GM23338 (cell line): ENCODE results near the gene TULP3. TPM values are rescaled to one million over a fixed set of nuclear protein-coding genes. Genes with fewer than 3 reads are reported as not detected.
A peak's percentile ranks its signal among the peaks of the same experiment; 100 is the strongest.

Experiments
- ATAC-seq: fragments of 200-7000 bp; cut with Tn5 transposase; 3 replicates; pipeline ENCODE4 v1.9.1; 2020
- DNase-seq: peaks from one replicate; pipeline ENCODE4 v3.0.0-alpha.2; 2015; ENCODE audit warnings: low spot score
- H2AFZ ChIP-seq: fragments of 200-600 bp; sonication (generic); 2 replicates; pipeline ENCODE4 v1.8.0; 2016; ENCODE audit warnings: antibody characterized with exemption, mild to moderate bottlenecking, moderate library complexity
- H3F3A ChIP-seq: fragments of 200-600 bp; sonication (generic); replicated peaks from 2 replicates; pipeline ENCODE4 v1.8.0; 2017; ENCODE audit warnings: antibody characterized with exemption, mixed run types, low read depth
- H3K27ac ChIP-seq: fragments of 200-600 bp; sonication (generic); 2 replicates; pipeline ENCODE4 v1.6.1; 2016; ENCODE audit warnings: low read depth
- H3K27me3 ChIP-seq: fragments of 200-600 bp; sonication (generic); 2 replicates; pipeline ENCODE4 v1.8.0; 2016; ENCODE audit warnings: mild to moderate bottlenecking, mixed run types, moderate library complexity; ENCODE audit not compliant: insufficient read depth
- H3K36me3 ChIP-seq: fragments of 200-600 bp; sonication (generic); 2 replicates; pipeline ENCODE4 v1.8.0; 2016; ENCODE audit warnings: mild to moderate bottlenecking; ENCODE audit not compliant: insufficient read depth
- H3K4me1 ChIP-seq: fragments of 200-600 bp; sonication (generic); 2 replicates; pipeline ENCODE4 v1.8.0; 2016; ENCODE audit warnings: mild to moderate bottlenecking, moderate library complexity; ENCODE audit not compliant: insufficient read depth
- H3K4me2 ChIP-seq: fragments of 200-600 bp; sonication (generic); 2 replicates; pipeline ENCODE4 v1.7.1; 2017; ENCODE audit warnings: mixed run types
- H3K4me3 ChIP-seq: fragments of 200-600 bp; sonication (generic); 2 replicates; pipeline ENCODE4 v1.6.1; 2016; ENCODE audit warnings: mixed run types
- H3K79me2 ChIP-seq: fragments of 200-600 bp; sonication (generic); replicated peaks from 2 replicates; pipeline ENCODE4 v1.8.0; 2017; ENCODE audit warnings: mild to moderate bottlenecking; ENCODE audit not compliant: insufficient read depth
- H3K9me2 ChIP-seq: fragments of 200-600 bp; sonication (generic); 2 replicates; pipeline ENCODE4 v1.8.0; 2017; ENCODE audit not compliant: insufficient read depth
- H4K20me1 ChIP-seq: fragments of 200-600 bp; sonication (generic); replicated peaks from 2 replicates; pipeline ENCODE4 v1.8.0; 2017; ENCODE audit warnings: mild to moderate bottlenecking; ENCODE audit not compliant: insufficient read depth
- H3K27ac Mint-ChIP-seq: 2 replicates; pipeline ENCODE4 v1.8.0; 2020; ENCODE audit warnings: inconsistent platforms, mild to moderate bottlenecking, moderate library complexity, mixed read lengths
- H3K27me3 Mint-ChIP-seq: 3 replicates; pipeline ENCODE4 v1.8.0; 2022; ENCODE audit warnings: low read depth, mild to moderate bottlenecking, moderate library complexity, mixed read lengths, inconsistent platforms; ENCODE audit not compliant: insufficient read depth, poor library complexity
- H3K36me3 Mint-ChIP-seq: 3 replicates; pipeline ENCODE4 v1.8.0; 2021; ENCODE audit warnings: low read depth, mild to moderate bottlenecking, inconsistent platforms, moderate library complexity, mixed read lengths
- H3K4me1 Mint-ChIP-seq: 3 replicates; pipeline ENCODE4 v1.8.0; 2020; ENCODE audit warnings: mild to moderate bottlenecking, inconsistent platforms, mixed read lengths
- H3K4me3 Mint-ChIP-seq: 3 replicates; pipeline ENCODE4 v1.8.0; 2021; ENCODE audit warnings: moderate library complexity, mild to moderate bottlenecking, inconsistent platforms, mixed read lengths
- H3K9me3 Mint-ChIP-seq: 3 replicates; pipeline ENCODE4 v1.8.0; 2020; ENCODE audit warnings: moderate library complexity, mild to moderate bottlenecking, inconsistent platforms, mixed read lengths
- CREB1 ChIP-seq: fragments of 250-450 bp; sonication (Bioruptor Pico); IDR thresholded peaks from 2 replicates; pipeline ENCODE4 v1.5.0; 2020; ENCODE audit warnings: low read depth, mild to moderate bottlenecking, moderate library complexity
- CTCF ChIP-seq, 2 experiments: fragments of 200-600 bp in 1 of 2; sonication (generic) in 1 of 2; conservative IDR thresholded peaks; 2 replicates each; pipeline versions ENCODE4 v1.5.1 to v1.6.1; 2016 to 2017; ENCODE audit warnings: antibody characterized with exemption in 2 of 2, low read depth in 2 of 2, mild to moderate bottlenecking in 2 of 2, moderate library complexity in 1 of 2
- EZH2 ChIP-seq: fragments of 200-600 bp; sonication (generic); IDR thresholded peaks from one replicate; pipeline ENCODE4 v1.8.0; 2017; ENCODE audit warnings: antibody characterized with exemption, mild to moderate bottlenecking, low read depth; ENCODE audit not compliant: unreplicated experiment
- EZH2phosphoT487 ChIP-seq: fragments of 200-600 bp; sonication (generic); IDR thresholded peaks from one replicate; pipeline ENCODE4 v1.8.1; 2018; ENCODE audit warnings: antibody characterized with exemption; ENCODE audit not compliant: unreplicated experiment
- JUNB ChIP-seq: IDR thresholded peaks from one replicate; pipeline ENCODE4 v1.6.1; 2016; ENCODE audit warnings: antibody characterized with exemption; ENCODE audit not compliant: unreplicated experiment
- NANOG ChIP-seq: IDR thresholded peaks from 2 replicates; pipeline ENCODE4 v1.6.1; 2016; ENCODE audit warnings: antibody characterized with exemption, borderline replicate concordance
- POLR2AphosphoS5 ChIP-seq: IDR thresholded peaks from 2 replicates; pipeline ENCODE4 v1.6.1; 2016; ENCODE audit warnings: antibody characterized with exemption, low read depth
- REST ChIP-seq: IDR thresholded peaks from one replicate; pipeline ENCODE4 v1.6.1; 2018; ENCODE audit warnings: antibody characterized with exemption; ENCODE audit not compliant: unreplicated experiment
- STAT1 ChIP-seq: IDR thresholded peaks from one replicate; pipeline ENCODE4 v1.6.1; 2016; ENCODE audit warnings: antibody characterized with exemption; ENCODE audit not compliant: unreplicated experiment
- ZNF114 ChIP-seq: fragments of 250-450 bp; sonication (Bioruptor Pico); IDR thresholded peaks from 2 replicates; pipeline ENCODE4 v1.5.0; 2020; ENCODE audit warnings: mild to moderate bottlenecking, moderate library complexity
- ZNF331 ChIP-seq: fragments of 250-450 bp; sonication (Bioruptor Pico); IDR thresholded peaks from 2 replicates; pipeline ENCODE4 v1.5.0; 2020; ENCODE audit warnings: low read depth, mild to moderate bottlenecking, moderate library complexity
- ZNF462 ChIP-seq: fragments of 250-450 bp; sonication (Bioruptor Pico); IDR thresholded peaks from 2 replicates; pipeline ENCODE4 v1.5.0; 2020; ENCODE audit warnings: mild to moderate bottlenecking, moderate library complexity
- polyA plus RNA-seq: library from polyadenylated mRNA; unstranded; fragments of >200 nt; fragmentation: Nextera tagmentation; extraction: Ambion mirVana; gene quantifications from 2 replicates; pipeline ENCODE4 v1.2.1, GENCODE V29; 2016
- total RNA-seq: library from RNA; depleted of rRNA; stranded (reverse); fragments of >200 nt; shearing (Covaris generic); gene quantifications from 2 replicates; pipeline ENCODE4 v1.2.3, GENCODE V29; 2014
- TF ChIP-seq, protein P1 (sequence below): IDR thresholded peaks from 2 replicates; pipeline ENCODE4 v1.6.1; 2016; ENCODE audit warnings: antibody characterized with exemption

The TULP3 gene
- total and polyA plus RNA-seq, 2 experiments from 2014 or later, result 15.1 to 18.8 TPM

DNA sequence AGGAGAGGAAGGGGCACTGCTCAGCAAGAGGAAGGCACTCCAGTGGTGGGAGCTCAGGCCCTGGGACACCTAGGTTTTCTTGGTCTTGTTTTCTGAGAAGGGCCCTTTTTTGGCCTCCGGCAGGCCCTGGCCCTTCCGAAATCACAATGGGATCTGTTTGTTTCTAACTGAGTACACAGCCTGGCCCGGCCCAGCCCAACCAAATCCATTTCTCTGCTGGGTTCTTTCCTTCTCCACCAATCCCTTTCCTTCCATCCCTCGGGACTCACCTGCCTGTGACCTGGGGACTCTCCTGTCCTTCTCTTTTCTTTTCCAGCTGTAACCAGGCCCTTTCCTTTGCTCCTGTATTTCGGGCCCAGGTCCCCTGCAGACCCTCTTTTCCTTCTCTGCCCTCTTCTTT is 87.1 kb downstream of the TULP3 start:
- Mint-ChIP-seq H3K4me3 (no peak overlapping the region; the same call in 2 of the 3 replicates), H3K36me3 (peaks cover 36% of the 10 kb centered on the region), H3K27ac (0 out of 2 replicates have a peak overlapping the region, but pooled peaks have one; percentile 41), H3K9me3 (no peaks in the 10 kb centered on the region; the same call in 2 of the 3 replicates), H3K4me1 (peaks cover 52% of the 10 kb centered on the region), H3K27me3 (peaks cover 20% of the 10 kb centered on the region)
- Histone ChIP-seq H3K9me2 (no peaks in the 10 kb centered on the region), H3K27me3 (no peaks in the 10 kb centered on the region), H2AFZ (no peak overlapping the region), H3K4me1 (peaks cover 43% of the 10 kb centered on the region), H3K36me3 (peaks cover 5% of the 10 kb centered on the region; the same call in 1 of the 2 replicates), H3K4me3 (no peak overlapping the region), H3K27ac (peak overlapping the region; percentile 42), H3F3A (0 out of 2 replicates have a peak, but pooled peaks cover 20% of the 10 kb centered on the region), H4K20me1 (peaks cover 55% of the 10 kb centered on the region), H3K79me2 (peaks cover 100% of the 10 kb centered on the region), H3K4me2 (no peak overlapping the region)
- TF ChIP-seq ZNF331, result no peak
- TF ChIP-seq REST, result no peak
- TF ChIP-seq STAT1, result no peak
- TF ChIP-seq, protein P1, sequence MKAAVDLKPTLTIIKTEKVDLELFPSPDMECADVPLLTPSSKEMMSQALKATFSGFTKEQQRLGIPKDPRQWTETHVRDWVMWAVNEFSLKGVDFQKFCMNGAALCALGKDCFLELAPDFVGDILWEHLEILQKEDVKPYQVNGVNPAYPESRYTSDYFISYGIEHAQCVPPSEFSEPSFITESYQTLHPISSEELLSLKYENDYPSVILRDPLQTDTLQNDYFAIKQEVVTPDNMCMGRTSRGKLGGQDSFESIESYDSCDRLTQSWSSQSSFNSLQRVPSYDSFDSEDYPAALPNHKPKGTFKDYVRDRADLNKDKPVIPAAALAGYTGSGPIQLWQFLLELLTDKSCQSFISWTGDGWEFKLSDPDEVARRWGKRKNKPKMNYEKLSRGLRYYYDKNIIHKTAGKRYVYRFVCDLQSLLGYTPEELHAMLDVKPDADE, result no peak
- no peak for TF ChIP-seq JUNB
- no peak for TF ChIP-seq EZH2
- TF ChIP-seq CREB1 (CRISPR knock-in tag), result no peak
- TF ChIP-seq CTCF (conservative IDR thresholded peaks at IDR 0.05; ENCODE audit: low read depth in 2 of 2), result no peak
- no peak for TF ChIP-seq ZNF462 (CRISPR knock-in tag)
- TF ChIP-seq ZNF114 (CRISPR knock-in tag), result no peak
- TF ChIP-seq NANOG, result no peak
- no peak for TF ChIP-seq EZH2phosphoT487
- no peak for TF ChIP-seq POLR2AphosphoS5
- DNase-seq (no peak), ATAC-seq (no peak; the same call in 2 of the 3 replicates)
